ENCODE data around the gene STAG3. TPM values are rescaled to one million over a fixed set of nuclear protein-coding genes. Genes with fewer than 3 reads are reported as not detected.
A peak's percentile ranks its signal among the peaks of the same experiment; 100 is the strongest.

STAG3 gene
- total and polyA plus RNA-seq, 2 donors (not counting 3 experiments of a cell fraction or from before 2014, with no cell fraction given): 0.29 to 1.4 TPM

DNA sequence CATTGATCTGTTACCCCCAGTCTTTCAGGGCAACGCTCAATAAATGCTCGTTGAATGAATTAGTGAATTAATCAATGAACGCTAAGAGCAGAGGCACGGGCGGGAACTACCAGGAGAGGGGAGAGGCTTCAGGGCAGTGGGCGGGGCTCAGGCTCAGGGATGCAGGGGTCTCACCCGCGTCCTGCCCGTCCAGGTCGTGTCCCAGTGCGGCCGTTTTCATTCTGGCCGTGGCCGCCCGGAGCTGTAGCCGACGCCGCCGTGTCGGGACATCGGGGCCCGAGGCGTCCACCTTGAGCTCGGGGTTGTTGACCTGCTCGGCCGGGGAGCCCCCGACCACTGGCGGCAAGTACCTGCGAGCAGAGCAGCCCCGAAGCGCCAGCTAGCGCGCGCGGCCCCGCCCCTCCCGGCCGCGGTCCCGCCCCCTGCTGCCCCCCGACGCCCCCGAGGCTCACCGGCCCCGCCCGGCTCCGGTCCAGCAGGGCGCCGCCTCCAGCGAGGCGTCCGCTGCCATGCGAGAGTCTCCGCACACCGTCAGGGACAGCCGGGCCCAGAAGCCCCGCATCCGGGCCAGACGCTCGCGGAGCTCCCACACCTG lies 6.5 kb upstream of the STAG3 start:
- peaks cover 0 to 3% of the 10 kb centered on the region in 2 experiments for H3K36me3 ChIP-seq (ENCODE audit: control insufficient read depth in 2 of 2, extremely low read depth in 1 of 2, insufficient read depth in 2 of 2, low read length in 2 of 2)
- H3K9me3 ChIP-seq (replicated peaks; ENCODE audit: control insufficient read depth, insufficient read depth, low read length): no peaks in the 10 kb centered on the region
- FAIRE-seq: no peak
- H3K4me1 ChIP-seq (ENCODE audit: control insufficient read depth, extremely low read depth, insufficient read depth, low read length): peaks cover 14% of the 10 kb centered on the region
- H3K27me3 ChIP-seq (ENCODE audit: control insufficient read depth in 2 of 2, insufficient read depth in 2 of 2, low read length in 2 of 2): peaks cover 4 to 13% of the 10 kb centered on the region in 2 experiments
- intact Hi-C loops (cut with micrococcal nuclease) (no loop called here), dilution Hi-C loops (cut with MboI; ENCODE audit: extremely low pct_ligation_motif_present, low sequenced_read_pairs) (no loop called here)
- ChIA-PET POLR2A (no interaction called here), CTCF (interaction anchor here (1.4 kb wide), 1 partner anchor 11 kb away, joined by 3 read pairs; no protein-coding TSS in a partner anchor)
- H2AFZ ChIP-seq (ENCODE audit: low read depth, low read length): peak overlapping the region; percentile 40
- no peak overlapping the region for H3K27ac ChIP-seq (ENCODE audit: insufficient read depth, low read depth, low read length)
- H3K4me3 ChIP-seq (replicated peaks in 1 of 3; ENCODE audit: insufficient read depth in 1 of 3, low read depth in 1 of 3, low read length in 3 of 3): peak overlapping the region in 1 of 3 experiments; percentile 25
- H3K9ac ChIP-seq (replicated peaks; ENCODE audit: extremely low read depth, insufficient read depth, low read length): no peak overlapping the region
- H3K4me2 ChIP-seq (ENCODE audit: insufficient read depth, low read length): no peak overlapping the region
- DNase-seq (ENCODE audit: low read depth, low spot score): no peak
- H3K79me2 ChIP-seq (ENCODE audit: control insufficient read depth, insufficient read depth, low read length): no peaks in the 10 kb centered on the region
- BruUV-seq (replicated peaks): no TSS peak
- no peaks in the 10 kb centered on the region for H3K9me1 ChIP-seq (replicated peaks; ENCODE audit: control insufficient read depth, extremely low read depth, insufficient read depth, low read length)
- TF ChIP-seq POLR2AphosphoS5 (IDR thresholded peaks at IDR 0.05; ENCODE audit: insufficient read depth, low read depth, low read length) (no peak), EZH2 (IDR thresholded peaks at IDR 0.05; ENCODE audit: borderline replicate concordance, low read depth, low read length, severe bottlenecking) (no peak), JUN (IDR thresholded peaks at IDR 0.05; ENCODE audit: borderline replicate concordance, insufficient read depth, insufficient read length, low read depth) (no peak), POLR2A (IDR thresholded peaks at IDR 0.05; ENCODE audit: low read depth, low read length) (no peak), GATA2 (IDR thresholded peaks at IDR 0.05; ENCODE audit: insufficient read depth, insufficient read length, low read depth, low read length) (no peak), MYC (IDR thresholded peaks at IDR 0.05; ENCODE audit: low read depth, low read length) (no peak), FOS (IDR thresholded peaks at IDR 0.05; ENCODE audit: borderline replicate concordance, insufficient read depth, low read length) (no peak)
- TF ChIP-seq, protein P1, sequence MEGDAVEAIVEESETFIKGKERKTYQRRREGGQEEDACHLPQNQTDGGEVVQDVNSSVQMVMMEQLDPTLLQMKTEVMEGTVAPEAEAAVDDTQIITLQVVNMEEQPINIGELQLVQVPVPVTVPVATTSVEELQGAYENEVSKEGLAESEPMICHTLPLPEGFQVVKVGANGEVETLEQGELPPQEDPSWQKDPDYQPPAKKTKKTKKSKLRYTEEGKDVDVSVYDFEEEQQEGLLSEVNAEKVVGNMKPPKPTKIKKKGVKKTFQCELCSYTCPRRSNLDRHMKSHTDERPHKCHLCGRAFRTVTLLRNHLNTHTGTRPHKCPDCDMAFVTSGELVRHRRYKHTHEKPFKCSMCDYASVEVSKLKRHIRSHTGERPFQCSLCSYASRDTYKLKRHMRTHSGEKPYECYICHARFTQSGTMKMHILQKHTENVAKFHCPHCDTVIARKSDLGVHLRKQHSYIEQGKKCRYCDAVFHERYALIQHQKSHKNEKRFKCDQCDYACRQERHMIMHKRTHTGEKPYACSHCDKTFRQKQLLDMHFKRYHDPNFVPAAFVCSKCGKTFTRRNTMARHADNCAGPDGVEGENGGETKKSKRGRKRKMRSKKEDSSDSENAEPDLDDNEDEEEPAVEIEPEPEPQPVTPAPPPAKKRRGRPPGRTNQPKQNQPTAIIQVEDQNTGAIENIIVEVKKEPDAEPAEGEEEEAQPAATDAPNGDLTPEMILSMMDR (IDR thresholded peaks at IDR 0.05; ENCODE audit: extremely low read depth in 1 of 2, insufficient read depth in 1 of 2, low read depth in 1 of 2, low read length in 2 of 2): no peak
- TF ChIP-seq, protein P2, sequence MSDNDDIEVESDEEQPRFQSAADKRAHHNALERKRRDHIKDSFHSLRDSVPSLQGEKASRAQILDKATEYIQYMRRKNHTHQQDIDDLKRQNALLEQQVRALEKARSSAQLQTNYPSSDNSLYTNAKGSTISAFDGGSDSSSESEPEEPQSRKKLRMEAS (IDR thresholded peaks at IDR 0.05; ENCODE audit: insufficient read depth, insufficient read length): no peak
- H4K20me1 ChIP-seq (replicated peaks; ENCODE audit: control insufficient read depth, extremely low read depth, insufficient read depth, low read length): no peaks in the 10 kb centered on the region

All from endothelial cell of umbilical vein (primary cell).